Activated gamma-delta T cell treated with anti-CD3 and anti-CD28 coated beads, Interleukin-2, amount 50 U/mL, for 16 hours (primary cell): ENCODE data around the gene OPA3.
A peak's percentile ranks its signal among the peaks of the same experiment; 100 is the strongest.

ENCODE experiments used
- DNase-seq: peaks from one replicate; pipeline ENCODE4 v3.0.0-alpha.2; 2020; ENCODE audit warnings: low read depth

OPA3 gene

DNA sequence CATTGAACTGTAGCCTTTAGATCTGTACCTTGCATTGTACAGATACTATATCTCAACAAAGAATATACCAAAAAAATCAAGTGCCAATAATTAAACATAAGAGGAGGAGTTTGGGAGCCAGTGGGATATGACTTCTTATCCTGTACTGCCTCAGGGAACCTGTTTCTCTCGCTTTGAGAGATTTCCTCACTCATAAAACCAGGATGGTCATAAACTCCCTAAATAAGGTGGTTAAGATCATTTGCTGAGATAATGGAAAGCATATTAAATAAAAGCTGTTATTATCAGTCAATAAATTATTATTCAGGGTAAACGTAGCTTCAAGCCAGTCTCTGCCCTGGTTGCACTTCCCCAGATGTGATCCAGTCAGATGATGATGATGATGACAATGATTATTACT, 17.0 kb downstream of the OPA3 start:
- no peak for DNase-seq

DNA sequence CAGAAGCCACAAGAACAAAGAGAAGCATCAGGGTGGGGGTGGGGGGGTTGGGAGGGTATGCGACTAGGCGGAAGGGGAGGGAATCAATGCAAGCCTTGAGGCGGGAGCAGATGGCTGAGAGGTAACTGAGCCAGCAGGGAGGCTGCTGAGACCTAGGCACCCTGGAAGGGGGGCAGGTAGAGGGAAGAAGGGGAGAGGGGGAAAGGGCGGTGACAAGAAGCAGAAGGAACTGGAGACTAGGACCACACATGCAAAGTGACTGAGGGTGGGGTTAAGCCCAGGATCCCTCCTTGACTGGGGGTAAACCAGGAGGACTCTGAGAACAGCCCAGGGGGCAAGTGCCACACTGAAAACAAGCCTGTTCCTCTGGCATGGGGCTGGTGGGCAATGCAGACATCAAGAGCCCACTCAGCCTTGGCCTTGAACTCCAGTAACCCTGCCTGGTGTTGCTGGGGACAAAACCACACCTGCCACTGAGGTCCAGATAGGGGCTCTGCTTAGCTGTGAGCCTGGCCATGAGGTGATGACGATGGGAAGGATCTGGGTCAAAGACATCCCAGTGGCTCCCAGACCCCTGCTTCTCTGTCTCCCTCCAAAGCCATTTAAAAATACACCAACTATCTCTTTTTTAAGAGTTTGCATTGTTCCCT, 20.3 kb downstream of the OPA3 start:
- DNase-seq, result no peak

DNA sequence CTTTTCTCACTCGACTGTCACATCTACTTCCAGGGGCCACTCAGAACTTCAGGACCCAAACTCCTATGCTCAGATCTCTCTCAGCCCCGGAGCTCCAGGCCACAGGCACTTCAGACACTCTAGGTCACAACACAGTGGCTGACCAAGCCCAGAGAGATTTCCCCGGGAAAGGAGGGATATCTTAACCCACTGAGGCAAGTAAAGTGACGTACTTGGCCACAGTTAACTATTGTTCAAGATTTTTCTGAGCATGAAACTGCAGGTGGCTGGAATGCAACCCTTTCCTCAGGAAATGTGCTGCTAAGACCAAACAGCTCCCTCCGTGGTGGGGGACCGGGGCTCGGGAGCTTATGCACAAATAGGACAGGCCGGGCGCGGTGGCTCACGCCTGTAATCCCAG, 23.9 kb downstream of the OPA3 start:
- no peak for DNase-seq

DNA sequence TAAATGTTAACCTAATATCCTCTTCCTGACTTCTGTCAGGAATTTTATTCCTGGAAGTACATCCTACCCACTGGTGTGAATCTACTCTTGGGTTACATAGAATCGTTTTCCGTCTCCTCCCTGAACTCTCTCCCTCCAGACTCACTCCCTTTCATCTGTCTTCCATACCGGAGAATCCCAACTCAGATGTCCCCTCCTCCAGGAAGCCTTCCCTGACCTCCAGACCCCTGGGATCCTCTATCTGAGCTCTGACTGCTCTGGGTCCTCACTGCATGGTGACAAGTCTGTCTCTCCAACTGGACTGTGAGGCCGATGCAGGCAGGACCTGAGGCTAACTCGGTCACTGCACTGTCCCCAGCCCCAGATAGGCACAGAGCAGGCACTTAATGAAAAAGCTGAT, 24.6 kb downstream of the OPA3 start:
- no peak for DNase-seq

DNA sequence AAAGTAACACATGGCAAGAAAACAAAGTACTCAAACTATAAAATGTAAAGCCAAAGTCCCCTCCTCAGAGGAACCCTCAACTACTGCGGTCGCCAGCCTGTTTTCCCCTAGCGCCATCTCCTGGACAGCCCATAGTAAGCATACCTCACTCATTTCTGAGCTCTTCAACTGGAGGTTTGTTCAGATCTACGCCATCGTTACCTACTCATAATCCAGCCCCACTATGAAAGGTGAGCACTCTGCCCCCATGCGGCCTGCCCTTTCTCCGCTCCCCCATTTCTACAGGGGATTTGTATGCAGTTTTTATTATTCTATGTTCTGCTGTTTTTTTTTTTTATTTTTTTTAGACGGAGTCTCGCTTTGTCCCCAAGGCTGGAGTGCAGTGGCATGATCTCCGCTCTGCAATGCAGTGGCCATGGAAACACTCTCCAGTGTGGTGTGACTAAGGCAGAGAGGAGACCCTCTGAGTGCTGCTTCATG, 26.2 kb downstream of the OPA3 start:
- DNase-seq, result peak; percentile 44

DNA sequence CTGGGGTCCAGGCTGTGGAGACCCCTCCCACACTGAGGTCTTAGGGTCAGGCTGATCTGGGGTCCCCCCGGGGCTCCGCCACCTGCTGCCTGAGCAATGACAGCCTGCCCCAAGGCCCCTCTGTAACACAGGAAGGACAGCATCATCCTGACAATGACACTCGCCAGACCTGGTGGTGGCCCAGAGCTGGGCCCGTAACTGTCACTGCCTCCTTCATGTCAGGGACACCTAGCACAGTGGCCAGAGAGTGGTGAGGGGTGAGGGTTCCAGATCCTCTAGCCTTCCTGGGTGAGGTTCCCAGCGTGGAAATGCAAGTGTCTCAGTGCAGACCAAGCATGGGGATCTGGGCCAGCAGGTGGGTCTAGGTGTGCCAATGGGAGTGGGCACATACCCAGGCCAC, 27.8 kb downstream of the OPA3 start:
- DNase-seq, result no peak

DNA sequence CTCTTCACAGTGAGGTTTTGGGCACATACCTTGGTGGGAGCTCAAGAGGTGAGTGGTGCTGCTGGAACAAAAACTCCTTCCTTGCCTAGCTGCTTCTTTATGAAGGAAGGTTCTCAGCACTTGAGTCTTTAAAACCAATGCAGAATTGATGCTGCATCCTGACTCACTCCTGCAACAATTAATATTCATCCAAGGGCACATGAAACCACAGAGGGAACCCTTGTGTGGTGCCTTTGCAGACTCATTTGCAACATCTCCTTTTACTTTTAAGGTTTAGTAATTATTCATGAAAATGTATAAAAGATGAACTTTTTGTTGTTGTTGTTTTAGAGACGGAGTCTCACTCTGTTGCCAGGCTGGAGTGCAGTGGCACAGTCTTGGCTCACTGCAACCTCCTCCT, 30.1 kb downstream of the OPA3 start:
- no peak for DNase-seq

DNA sequence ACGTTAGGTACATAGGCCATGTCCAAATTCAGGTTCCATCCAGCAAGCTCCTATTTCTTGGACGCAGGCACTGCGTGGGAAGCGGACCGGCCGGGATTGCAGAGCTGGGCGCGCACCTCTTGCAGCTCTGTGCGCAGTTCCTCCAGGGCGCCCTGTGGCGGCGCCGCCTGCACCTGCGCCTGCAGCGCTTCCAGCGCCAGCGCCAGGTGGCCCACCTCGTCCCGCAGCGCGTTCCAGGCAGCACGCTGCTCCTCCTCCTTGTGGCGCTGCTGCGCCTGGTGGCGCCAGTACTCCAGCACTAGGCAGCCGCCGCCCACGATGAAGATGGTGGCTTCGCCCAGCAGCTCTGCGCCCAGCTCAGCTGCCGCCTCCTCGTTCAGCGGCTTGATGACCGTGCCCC, 31.1 kb downstream of the OPA3 start:
- no peak for DNase-seq

DNA sequence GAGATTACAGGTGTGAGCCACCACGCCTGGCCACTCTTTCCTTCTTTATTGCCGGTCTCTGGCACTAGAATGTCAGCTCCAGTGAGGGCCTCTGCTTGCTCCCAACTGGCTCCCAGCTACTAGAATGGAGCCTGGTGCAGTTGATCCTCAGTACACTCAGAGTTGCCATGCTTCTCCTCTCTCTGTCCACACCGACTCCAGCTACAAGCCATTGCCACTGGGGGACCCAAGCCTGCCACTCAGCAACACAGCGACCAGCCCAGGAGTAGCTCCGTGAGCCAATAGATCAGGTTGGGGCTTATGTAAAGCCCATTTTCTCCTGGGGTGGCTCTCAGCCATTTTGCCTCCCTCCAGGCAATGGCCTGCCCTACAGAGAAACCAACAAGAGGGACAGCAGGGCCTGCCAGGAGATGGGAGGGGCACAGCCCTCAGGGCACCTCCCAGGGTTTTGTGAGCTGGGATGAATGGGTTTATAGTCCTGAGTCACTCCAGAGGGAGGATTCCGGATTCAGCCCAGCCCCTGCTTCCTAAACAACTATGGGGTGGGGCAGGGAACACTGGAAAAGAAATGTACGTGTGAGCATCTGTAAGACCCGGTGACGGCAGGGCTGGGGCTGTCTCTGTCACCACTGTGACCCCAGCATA, 36.5 kb downstream of the OPA3 start:
- DNase-seq, result no peak

DNA sequence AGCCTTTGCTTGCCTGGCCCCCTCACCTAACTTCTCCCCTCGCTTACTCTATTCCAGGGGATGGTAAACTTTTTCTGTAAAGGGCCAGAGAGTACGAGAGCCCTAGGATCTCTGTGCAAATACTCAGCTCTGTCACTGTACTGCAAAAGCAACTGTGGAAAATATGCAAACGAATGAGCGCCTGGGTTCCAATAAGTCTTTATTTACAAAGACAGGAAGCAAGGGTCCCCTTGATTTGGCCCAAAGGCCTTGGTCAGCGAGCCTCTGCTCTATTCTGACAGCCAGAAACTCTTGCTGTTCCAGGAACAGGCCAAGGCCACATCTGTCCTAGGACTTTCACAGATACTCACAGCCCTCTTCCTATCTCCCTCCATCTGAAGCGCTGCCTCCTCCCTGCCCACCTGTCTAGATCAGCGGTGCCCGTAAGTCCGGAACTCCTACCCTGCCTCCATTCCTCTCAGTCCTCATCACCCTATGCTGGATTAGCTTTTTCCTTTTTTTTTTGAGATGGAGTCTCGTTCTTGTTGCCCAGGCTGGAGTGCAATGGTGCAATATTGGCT, 37.3 kb downstream of the OPA3 start:
- DNase-seq, result no peak

DNA sequence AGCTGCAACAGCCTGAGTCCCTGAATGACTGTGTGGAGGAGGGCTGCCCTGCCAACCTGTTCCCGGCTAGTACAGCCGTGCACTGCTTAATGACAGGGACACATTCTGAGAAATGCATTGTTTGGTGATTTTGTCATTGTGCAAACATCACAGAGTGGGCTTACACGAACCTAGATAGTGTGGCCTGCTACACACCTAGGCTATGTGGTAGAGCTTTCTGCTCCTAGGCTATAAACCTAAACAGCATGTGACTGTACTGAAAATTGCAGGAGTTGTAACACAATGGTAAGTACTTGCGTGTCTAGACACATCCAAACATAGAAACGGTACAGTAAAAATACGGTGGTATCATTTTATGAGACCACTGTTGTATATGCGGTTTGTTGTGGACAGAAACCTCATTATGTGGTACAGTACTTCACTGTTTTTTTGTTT, 42.4 kb downstream of the OPA3 start:
- no peak for DNase-seq

DNA sequence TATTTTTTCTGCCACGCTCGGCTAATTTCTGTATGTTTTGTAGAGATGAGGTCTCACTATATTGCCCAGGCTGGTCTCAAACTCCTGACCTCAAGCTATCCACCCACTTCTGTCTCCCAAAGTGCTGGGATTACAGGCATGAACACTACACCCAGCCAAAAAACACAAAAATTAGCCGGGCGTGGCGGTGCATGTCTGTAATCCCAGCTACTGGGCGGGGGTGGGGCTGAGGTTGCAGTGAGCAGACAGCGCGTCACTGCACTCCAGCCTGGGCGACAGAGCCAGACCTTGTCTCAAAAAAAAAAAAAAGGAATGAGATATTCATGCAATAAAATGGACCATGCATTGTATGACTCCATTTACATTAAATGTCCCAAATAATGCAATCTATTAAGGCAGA, 45.1 kb downstream of the OPA3 start:
- DNase-seq, result no peak

DNA sequence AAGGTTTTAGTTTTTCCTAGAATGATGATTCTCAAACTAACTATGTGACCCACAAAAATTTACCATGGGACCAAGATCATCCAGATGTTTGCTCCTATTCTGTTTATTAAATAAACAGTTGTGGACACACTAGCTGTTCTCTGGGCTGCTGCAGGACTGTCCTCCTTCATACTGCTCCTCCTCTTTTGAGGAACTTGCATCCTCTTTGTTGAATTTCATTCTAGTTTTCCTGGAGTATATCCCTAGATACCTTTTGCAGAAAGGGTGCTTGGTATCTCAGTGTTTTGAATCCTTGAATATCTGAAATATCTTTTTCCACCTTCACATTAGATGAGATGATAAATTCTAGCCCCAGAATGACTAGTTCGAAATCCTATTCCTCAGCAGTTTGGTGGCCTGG, 53.3 kb downstream of the OPA3 start:
- DNase-seq, result no peak

DNA sequence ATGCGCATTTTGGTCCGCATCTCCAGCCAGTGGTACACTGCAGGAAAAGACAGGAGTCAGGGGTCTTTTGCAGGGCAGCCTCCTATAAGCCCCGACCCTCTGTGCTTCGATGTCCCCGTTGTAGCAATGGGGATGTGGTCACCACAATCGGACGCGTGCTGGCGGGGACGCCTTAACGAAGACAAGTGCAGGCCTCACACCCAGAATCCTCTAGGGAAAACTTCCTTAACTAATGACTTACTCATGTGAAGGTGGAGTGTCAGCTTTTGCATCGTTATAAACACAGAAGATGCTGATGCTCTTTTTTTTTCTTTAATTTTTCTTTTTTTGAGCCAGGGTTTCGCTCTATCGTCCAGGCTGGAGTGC, 55.2 kb downstream of the OPA3 start:
- DNase-seq, result no peak

DNA sequence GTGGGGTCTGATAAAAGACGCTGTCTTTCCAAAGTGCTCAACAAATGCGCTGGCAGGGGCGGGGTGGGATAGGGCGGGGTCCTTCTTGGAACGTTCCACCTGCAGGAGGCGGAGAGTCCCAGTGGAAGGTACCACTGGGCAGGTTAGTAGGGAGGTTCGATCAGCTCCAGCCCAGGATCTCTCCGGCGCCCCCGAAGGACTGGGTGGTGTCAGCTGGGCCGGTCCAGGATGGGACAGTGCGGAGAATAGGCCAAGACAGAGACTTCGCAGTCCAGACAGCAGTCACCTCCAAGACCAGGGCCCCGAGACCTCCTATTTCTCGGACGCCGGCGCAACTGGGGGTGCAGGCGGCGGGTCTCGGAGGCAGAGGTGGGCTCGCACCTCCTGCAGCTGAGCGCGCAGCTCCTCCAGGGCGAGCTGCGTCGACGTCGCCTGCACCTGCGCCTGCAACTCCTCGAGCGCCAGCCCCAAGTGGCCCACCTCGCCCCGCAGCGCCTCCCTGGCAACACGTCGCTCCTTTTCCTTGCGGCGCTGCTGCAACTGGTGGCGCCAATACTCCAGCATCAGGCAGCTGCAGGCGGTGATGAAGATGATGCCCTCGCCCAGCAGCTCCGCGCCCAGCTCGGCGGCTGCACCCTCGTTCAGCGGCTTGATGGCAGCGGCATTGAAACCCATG, 55.7 kb downstream of the OPA3 start:
- DNase-seq, result no peak

DNA sequence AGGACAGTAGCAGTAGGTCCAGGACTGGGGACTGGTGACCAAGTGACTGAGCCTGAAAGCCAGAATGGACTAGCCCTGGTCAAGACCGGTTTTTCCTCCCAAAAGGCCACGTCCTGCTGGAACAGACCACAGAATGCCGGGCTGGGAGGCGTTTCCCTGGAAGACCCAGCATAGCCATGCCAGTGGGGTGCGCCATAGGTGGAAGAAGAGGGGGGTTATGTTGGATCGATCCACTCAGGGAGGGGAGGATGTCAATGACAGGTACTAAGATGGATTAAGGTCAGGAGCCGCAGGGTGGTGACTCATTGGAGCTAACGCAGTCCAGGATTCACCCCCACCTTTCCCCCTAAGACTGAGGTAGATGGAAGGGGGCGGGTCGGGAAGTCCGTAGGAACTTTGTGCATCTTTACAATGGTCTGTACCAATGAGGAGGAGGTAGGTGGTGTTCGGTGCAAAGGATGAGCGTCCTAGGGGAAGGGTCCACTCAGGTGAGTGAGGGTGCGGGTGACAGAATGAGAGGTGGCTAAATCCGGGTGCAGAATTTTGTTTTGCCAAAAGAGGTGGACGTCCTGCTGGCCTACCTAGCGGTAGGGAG, 56.4 kb downstream of the OPA3 start:
- DNase-seq, result no peak

DNA sequence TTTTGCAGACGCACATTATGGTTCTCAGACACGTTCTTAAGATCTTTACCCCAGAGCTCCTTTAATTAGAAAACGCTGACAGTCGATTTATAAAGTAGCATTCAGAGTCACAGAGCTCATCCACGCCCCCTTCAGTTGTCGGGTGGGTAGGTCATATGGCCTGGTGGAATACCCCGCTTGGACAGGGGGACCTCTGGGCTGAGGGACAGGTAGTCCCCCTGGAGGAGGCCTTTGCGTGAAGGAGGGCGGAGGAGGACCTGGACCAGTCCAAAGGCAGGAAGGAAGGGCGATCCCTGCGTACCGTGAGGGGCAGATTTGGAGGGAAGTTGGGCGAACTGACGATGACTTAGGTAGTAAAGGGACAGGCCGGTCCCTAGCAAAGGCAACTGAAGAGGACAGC, 56.9 kb downstream of the OPA3 start:
- DNase-seq, result no peak

DNA sequence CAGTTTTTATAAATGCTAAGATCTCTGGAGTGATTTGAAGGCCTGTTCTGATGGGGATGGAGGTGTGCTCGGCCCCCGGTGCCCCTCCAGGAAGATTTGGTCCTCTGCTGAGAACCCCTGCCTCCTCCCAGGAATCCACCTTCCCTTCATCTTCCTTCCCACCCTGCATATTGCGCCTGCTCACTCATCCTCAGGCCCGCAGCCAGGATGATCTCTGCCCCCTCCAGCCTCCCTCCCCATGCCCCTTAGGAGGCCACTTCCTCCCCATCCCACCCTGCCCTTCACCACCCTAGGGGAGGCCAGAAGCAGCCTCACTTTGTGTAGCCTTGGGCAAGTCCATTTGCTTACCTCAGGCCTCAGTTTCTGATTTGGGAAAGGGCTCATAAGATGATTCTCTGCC, 57.6 kb downstream of the OPA3 start:
- DNase-seq, result no peak

DNA sequence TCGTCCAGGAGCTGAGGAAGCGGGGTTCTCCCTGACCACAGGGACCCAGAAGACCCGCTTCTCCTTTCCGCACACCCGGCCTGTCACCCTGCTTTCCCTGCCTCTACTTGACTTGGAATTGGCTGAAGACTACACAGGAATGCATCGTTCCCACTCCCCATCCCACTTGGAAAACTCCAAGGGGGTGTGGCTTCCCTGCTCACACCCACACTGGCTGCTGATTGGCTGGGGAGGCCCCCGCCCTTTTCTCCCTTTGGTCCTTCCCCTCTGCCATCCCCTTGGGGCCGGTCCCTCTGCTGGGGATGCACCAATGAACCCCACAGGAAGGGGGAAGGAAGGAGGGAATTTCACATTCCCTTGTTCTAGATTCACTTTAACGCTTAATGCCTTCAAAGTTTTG, 58.5 kb downstream of the OPA3 start:
- DNase-seq, result no peak

DNA sequence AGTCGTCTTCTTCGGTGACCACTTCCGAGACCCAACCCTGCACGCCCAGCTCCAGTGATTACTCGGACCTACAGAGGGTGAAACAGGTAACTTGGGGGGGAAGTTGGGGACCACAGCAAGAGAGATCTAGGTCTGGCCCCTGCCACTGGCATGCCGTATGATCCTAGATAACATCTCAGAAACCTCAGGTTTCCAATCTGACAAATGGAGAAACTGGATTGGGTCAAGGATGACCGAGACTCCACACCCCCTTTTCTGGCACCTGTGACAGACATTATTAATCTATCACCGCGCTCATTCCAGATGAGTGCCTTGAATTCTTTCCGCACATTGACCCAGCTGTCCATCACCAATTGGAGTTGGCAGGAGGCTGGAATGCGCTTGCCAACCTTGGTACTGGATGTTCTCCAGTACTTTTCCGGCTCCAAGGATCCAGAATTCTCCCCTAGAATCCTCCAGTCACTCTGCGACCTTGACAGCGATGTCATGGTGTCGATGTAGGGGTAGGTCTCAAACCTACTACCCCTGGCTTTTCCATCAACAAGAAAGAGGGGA, 60.0 kb downstream of the OPA3 start:
- no peak for DNase-seq

DNA sequence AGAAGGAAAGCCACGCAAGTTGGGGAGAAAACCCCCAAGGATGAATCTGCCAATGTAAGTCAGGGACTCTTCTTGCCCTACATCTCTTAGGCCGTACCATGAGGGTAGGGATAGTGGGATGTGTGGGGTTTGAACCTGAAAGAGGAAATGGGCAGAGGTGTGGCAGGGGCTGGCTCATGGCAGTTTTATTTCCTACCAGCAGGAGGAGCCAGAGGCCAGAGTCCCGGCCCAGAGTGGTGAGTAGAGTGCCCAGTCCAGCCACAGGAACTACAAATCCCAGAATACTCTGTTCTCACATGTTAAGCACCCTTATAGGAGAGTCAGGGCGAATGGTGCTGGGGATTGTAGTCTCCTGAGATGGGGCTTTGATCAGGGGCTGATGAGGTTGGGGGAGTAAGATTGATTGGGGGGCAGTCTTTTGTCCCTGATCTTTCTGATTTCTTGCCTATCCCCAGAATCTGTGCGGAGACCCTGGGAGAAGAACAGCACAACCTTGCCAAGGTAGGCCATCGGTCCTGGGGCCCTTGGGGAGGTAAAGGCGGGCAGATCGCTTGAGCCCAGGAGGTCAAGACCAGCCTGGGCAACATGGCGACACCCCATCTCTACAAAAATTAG, 60.9 kb downstream of the OPA3 start:
- no peak for DNase-seq
